Measurements from ENCODE around the gene IP6K1.
A peak's percentile ranks its signal among the peaks of the same experiment; 100 is the strongest.
"Not testable (repeated sequence)": the region's sequence is repeated elsewhere in the genome, so short reads cannot be mapped to it uniquely, and the experiment has no call there.

Gene IP6K1

DNA sequence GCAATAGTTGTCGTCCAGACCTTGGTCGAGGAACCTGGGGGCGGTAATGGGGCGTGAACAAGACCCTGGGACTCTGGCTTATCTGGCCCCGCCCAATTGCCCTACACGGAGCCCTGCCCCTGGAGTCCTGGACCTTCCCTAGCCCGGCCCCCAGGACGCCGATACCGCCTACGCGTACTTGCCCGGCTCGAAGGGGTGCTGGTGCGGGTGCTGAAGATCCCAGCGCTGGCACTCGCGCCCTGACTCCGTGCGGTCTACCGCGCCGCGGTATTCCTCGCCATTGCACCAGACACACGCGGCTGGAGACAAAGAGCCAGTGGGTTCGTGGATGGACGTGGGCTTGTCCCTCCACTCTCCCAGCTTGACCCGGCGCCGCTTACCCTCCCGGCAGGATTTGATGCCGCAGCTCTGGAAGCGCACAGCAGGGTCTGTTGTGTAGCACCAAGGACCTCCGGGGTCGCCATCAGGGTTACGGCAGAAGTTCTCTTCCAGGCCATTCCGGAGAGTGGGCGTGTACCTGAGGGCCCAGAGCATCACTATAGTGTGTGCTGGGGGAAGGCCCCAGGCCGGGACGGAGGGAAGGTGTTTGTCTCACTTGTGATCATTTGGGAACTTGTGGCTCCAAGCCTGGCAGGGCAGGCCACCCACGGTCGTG is 99.4 kb downstream of the IP6K1 start:
- not testable (repeated sequence) for H3K9me3 ChIP-seq (ENCODE audit: control insufficient read depth in 2 of 2, low read length in 2 of 2); H3K27me3 ChIP-seq (ENCODE audit: control insufficient read depth in 1 of 2, insufficient read depth in 2 of 2, low read length in 2 of 2); H3K9ac ChIP-seq (ENCODE audit: low read length in 2 of 2); H3K27ac ChIP-seq (ENCODE audit: low read length)
- Histone ChIP-seq H3K4me1 (ENCODE audit: control insufficient read depth, insufficient read depth, low read length) (peaks cover 26% of the 10 kb centered on the region), H3K36me3 (ENCODE audit: control insufficient read depth in 2 of 2, insufficient read depth in 2 of 2, low read length in 2 of 2) (peaks cover 16 to 18% of the 10 kb centered on the region in 2 donors), H3K4me3 (ENCODE audit: low read length in 2 of 2) (peak overlapping the region in 1 of 2 donors; percentile 35)

DNA sequence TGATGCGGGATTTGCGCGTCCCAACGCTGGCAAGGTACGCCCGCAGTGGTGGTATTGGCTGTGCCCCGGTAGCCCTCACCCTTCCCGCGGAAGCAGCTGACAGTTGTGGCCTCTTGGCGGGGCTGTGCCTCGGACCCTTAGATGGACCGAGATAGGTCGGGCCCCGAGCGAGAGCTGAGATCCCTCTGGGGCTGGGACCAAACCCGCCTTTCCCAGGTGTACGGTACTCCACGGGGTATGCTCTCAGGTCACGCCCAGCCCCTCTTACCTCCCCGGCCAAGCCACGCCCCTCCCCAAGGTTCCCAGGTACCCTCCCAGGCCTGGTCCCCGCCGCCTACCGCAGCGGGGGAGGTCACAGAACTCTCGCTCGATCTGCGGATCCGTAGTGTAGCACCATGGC is 100.0 kb downstream of the IP6K1 start:
- not testable (repeated sequence) for H3K9me3 ChIP-seq (ENCODE audit: control insufficient read depth in 2 of 2, low read length in 2 of 2); H3K27me3 ChIP-seq (ENCODE audit: control insufficient read depth in 1 of 2, insufficient read depth in 2 of 2, low read length in 2 of 2); H3K27ac ChIP-seq (ENCODE audit: low read length); H3K9ac ChIP-seq (ENCODE audit: low read length in 2 of 2)
- Histone ChIP-seq H3K4me3 (ENCODE audit: low read length in 2 of 2) (peak overlapping the region in 1 of 2 donors; percentile 35), H3K36me3 (ENCODE audit: control insufficient read depth in 2 of 2, insufficient read depth in 2 of 2, low read length in 2 of 2) (peaks cover 21 to 24% of the 10 kb centered on the region in 2 donors), H3K4me1 (ENCODE audit: control insufficient read depth, insufficient read depth, low read length) (peaks cover 26% of the 10 kb centered on the region)

- peaks cover 22% of the 10 kb centered on the region for H3K4me1 ChIP-seq (ENCODE audit: control insufficient read depth, insufficient read depth, low read length)
- H3K36me3 ChIP-seq (ENCODE audit: control insufficient read depth in 2 of 2, insufficient read depth in 2 of 2, low read length in 2 of 2), result peaks cover 22 to 28% of the 10 kb centered on the region in 2 donors
- H3K9ac ChIP-seq (ENCODE audit: low read length in 2 of 2); H3K4me3 ChIP-seq (ENCODE audit: low read length in 2 of 2); H3K27ac ChIP-seq (ENCODE audit: low read length); H3K9me3 ChIP-seq (ENCODE audit: control insufficient read depth in 2 of 2, low read length in 2 of 2); H3K27me3 ChIP-seq (ENCODE audit: control insufficient read depth in 1 of 2, insufficient read depth in 2 of 2, low read length in 2 of 2): not testable (repeated sequence)
Measured at GRCh38 chr3:49685846-49686245, 100.5 kb downstream of the IP6K1 start.

GRCh38 chr3:49685103-49685502 is 101.2 kb downstream of the IP6K1 start:
- Histone ChIP-seq H3K36me3 (ENCODE audit: control insufficient read depth in 2 of 2, insufficient read depth in 2 of 2, low read length in 2 of 2) (peaks cover 29 to 36% of the 10 kb centered on the region in 2 donors), H3K4me1 (ENCODE audit: control insufficient read depth, insufficient read depth, low read length) (peaks cover 15% of the 10 kb centered on the region)
- not testable (repeated sequence) for H3K27ac ChIP-seq (ENCODE audit: low read length); H3K4me3 ChIP-seq (ENCODE audit: low read length in 2 of 2); H3K9ac ChIP-seq (ENCODE audit: low read length in 2 of 2); H3K27me3 ChIP-seq (ENCODE audit: control insufficient read depth in 1 of 2, insufficient read depth in 2 of 2, low read length in 2 of 2); H3K9me3 ChIP-seq (ENCODE audit: control insufficient read depth in 2 of 2, low read length in 2 of 2)

- not testable (repeated sequence) for H3K27ac ChIP-seq (ENCODE audit: low read length); H3K4me3 ChIP-seq (ENCODE audit: low read length in 2 of 2); H3K9me3 ChIP-seq (ENCODE audit: control insufficient read depth in 2 of 2, low read length in 2 of 2); H3K9ac ChIP-seq (ENCODE audit: low read length in 2 of 2); H3K27me3 ChIP-seq (ENCODE audit: control insufficient read depth in 1 of 2, insufficient read depth in 2 of 2, low read length in 2 of 2)
- Histone ChIP-seq H3K4me1 (ENCODE audit: control insufficient read depth, insufficient read depth, low read length) (peaks cover 15% of the 10 kb centered on the region), H3K36me3 (ENCODE audit: control insufficient read depth in 2 of 2, insufficient read depth in 2 of 2, low read length in 2 of 2) (peaks cover 35 to 41% of the 10 kb centered on the region in 2 donors)
Measured at GRCh38 chr3:49684453-49684852, 101.9 kb downstream of the IP6K1 start.

DNA sequence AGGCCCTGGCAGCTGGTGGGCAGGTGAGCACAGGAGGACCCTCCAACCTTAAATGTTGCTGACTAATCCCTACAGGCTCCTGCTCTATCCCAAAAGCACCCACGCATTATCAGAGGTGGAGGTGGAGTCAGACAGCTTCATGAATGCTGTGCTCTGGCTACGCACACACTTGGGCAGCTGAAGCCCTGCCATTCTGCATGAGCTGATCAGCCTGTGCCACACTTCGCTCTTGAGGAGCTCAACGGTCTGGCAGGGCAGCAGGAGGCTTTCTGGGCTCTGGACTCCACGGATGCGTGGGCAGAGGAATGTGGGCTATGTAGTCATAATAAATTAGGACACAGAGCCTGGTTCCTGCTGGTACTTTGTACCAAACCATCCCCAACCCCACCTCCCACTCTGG is 103.2 kb downstream of the IP6K1 start:
- Histone ChIP-seq H3K36me3 (ENCODE audit: control insufficient read depth in 2 of 2, insufficient read depth in 2 of 2, low read length in 2 of 2) (peaks cover 47 to 54% of the 10 kb centered on the region in 2 donors), H3K9me3 (ENCODE audit: control insufficient read depth in 2 of 2, low read length in 2 of 2) (no peaks in the 10 kb centered on the region), H3K27ac (ENCODE audit: low read length) (no peak overlapping the region), H3K27me3 (ENCODE audit: control insufficient read depth in 1 of 2, insufficient read depth in 2 of 2, low read length in 2 of 2) (peaks cover 5 to 9% of the 10 kb centered on the region in 2 donors), H3K4me1 (ENCODE audit: control insufficient read depth, insufficient read depth, low read length) (peaks cover 8% of the 10 kb centered on the region), H3K4me3 (ENCODE audit: low read length in 2 of 2) (no peak overlapping the region), H3K9ac (ENCODE audit: low read length in 2 of 2) (no peak overlapping the region)

GRCh38 chr3:49681543-49681942 is 104.8 kb downstream of the IP6K1 start:
- no peak overlapping the region for H3K4me3 ChIP-seq (ENCODE audit: low read length in 2 of 2)
- peaks cover 61 to 69% of the 10 kb centered on the region in 2 donors for H3K36me3 ChIP-seq (ENCODE audit: control insufficient read depth in 2 of 2, insufficient read depth in 2 of 2, low read length in 2 of 2)
- H3K9ac ChIP-seq (ENCODE audit: low read length in 2 of 2), result no peak overlapping the region
- H3K27ac ChIP-seq (ENCODE audit: low read length), result no peak overlapping the region
- H3K4me1 ChIP-seq (ENCODE audit: control insufficient read depth, insufficient read depth, low read length), result peaks cover 4% of the 10 kb centered on the region
- H3K27me3 ChIP-seq (ENCODE audit: control insufficient read depth in 1 of 2, insufficient read depth in 2 of 2, low read length in 2 of 2), result peaks cover 0 to 2% of the 10 kb centered on the region in 2 donors
- H3K9me3 ChIP-seq (ENCODE audit: control insufficient read depth in 2 of 2, low read length in 2 of 2), result no peaks in the 10 kb centered on the region

GRCh38 chr3:49681232-49681522 is 105.2 kb downstream of the IP6K1 start:
- peaks cover 65 to 73% of the 10 kb centered on the region in 2 donors for H3K36me3 ChIP-seq (ENCODE audit: control insufficient read depth in 2 of 2, insufficient read depth in 2 of 2, low read length in 2 of 2)
- no peak overlapping the region for H3K27ac ChIP-seq (ENCODE audit: low read length)
- peaks cover under 1% of the 10 kb centered on the region for H3K4me1 ChIP-seq (ENCODE audit: control insufficient read depth, insufficient read depth, low read length)
- no peak overlapping the region for H3K4me3 ChIP-seq (ENCODE audit: low read length in 2 of 2)
- H3K27me3 ChIP-seq (ENCODE audit: control insufficient read depth in 1 of 2, insufficient read depth in 2 of 2, low read length in 2 of 2), result no peaks in the 10 kb centered on the region
- no peak overlapping the region for H3K9ac ChIP-seq (ENCODE audit: low read length in 2 of 2)
- no peaks in the 10 kb centered on the region for H3K9me3 ChIP-seq (ENCODE audit: control insufficient read depth in 2 of 2, low read length in 2 of 2)

DNA sequence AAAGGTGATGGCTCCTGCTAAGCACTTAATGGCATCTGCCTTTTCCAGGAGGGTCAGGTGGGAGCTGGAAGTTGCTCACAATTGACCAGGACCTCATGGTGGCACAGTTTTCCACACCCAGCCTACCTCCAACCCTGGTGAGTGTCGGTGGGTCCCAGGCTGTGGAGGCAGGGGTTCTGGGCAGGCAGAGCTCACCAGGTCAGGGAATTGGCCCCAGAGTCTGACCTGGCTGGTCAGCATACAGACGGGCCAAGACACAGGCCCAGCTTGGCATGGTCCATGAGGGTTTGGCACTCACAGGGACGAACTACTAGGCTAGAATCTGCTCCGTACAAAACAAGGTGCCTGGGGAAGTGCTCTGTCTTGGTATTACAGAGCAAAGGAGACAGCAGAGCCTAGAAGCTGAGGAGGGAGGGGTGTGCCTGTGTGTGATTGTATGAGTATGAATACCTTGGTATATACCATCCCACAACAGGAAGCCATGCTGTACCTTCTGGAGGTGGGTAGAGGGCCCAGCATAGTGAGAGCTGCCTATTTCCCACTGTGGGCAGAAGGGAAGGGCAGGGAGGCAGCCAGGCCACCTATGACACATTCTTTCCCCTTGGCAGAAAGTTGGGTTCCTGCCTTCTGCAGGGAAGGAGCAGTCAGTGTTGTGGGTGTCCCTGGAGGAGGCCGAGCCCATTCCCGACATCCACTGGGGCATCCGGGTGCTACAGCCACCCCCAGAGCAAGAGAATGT is 105.7 kb downstream of the IP6K1 start:
- Histone ChIP-seq H3K4me3 (ENCODE audit: low read length in 2 of 2) (no peak overlapping the region), H3K36me3 (ENCODE audit: control insufficient read depth in 2 of 2, insufficient read depth in 2 of 2, low read length in 2 of 2) (peaks cover 67 to 76% of the 10 kb centered on the region in 2 donors), H3K4me1 (ENCODE audit: control insufficient read depth, insufficient read depth, low read length) (no peaks in the 10 kb centered on the region), H3K9me3 (ENCODE audit: control insufficient read depth in 2 of 2, low read length in 2 of 2) (no peaks in the 10 kb centered on the region), H3K27me3 (ENCODE audit: control insufficient read depth in 1 of 2, insufficient read depth in 2 of 2, low read length in 2 of 2) (no peaks in the 10 kb centered on the region), H3K27ac (ENCODE audit: low read length) (no peak overlapping the region), H3K9ac (ENCODE audit: low read length in 2 of 2) (no peak overlapping the region)

DNA sequence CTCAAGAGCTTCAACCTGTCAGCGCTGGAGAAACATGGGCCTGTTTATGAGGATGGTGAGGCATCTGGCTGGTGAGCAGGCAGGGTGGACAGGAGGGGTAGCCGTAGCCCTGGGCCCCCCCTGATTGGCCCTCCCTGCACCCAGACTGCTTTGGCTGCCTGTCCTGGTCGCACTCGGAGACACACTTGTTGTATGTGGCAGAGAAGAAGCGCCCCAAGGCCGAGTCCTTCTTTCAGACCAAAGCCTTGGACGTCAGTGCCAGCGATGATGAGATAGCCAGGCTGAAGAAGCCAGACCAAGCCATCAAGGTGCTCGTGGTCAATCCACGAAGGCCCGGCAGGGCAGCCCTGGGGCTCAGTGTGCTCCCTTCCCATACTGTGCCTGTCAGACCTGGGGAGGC is 110.4 kb downstream of the IP6K1 start:
- peaks cover 45 to 49% of the 10 kb centered on the region in 2 donors for H3K36me3 ChIP-seq (ENCODE audit: control insufficient read depth in 2 of 2, insufficient read depth in 2 of 2, low read length in 2 of 2)
- H3K4me1 ChIP-seq (ENCODE audit: control insufficient read depth, insufficient read depth, low read length), result peaks cover 19% of the 10 kb centered on the region
- H3K9me3 ChIP-seq (ENCODE audit: control insufficient read depth in 2 of 2, low read length in 2 of 2), result no peaks in the 10 kb centered on the region
- H3K9ac ChIP-seq (ENCODE audit: low read length in 2 of 2), result no peak overlapping the region
- H3K27ac ChIP-seq (ENCODE audit: low read length), result no peak overlapping the region
- H3K4me3 ChIP-seq (ENCODE audit: low read length in 2 of 2), result no peak overlapping the region
- no peaks in the 10 kb centered on the region for H3K27me3 ChIP-seq (ENCODE audit: control insufficient read depth in 1 of 2, insufficient read depth in 2 of 2, low read length in 2 of 2)

DNA sequence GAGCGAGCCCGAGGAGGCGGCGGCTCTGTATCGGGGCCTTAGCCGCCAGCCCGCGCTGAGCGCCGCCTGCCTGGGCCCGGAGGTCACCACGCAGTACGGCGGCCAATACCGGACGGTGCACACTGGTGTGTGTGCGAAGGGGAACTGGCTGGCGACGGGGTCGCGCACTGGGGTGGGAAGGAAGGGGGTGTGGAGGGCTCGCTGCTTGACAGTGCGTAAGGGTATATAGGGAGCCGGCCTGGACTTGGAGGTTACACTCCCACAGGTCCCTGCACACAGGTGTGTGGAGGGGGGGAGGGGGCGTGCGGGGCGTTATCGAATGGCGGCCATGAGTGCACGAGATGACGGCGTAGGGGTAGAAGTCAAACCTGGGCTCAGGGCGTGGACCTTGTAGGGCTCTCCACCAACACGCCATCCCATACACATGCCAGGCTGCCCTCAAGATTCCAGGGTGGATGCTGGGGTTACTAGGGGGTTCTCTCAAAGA is 111.8 kb downstream of the IP6K1 start:
- Histone ChIP-seq H3K27ac (ENCODE audit: low read length) (no peak overlapping the region), H3K9me3 (ENCODE audit: control insufficient read depth in 2 of 2, low read length in 2 of 2) (no peaks in the 10 kb centered on the region), H3K9ac (ENCODE audit: low read length in 2 of 2) (peak overlapping the region; percentile 73 to 75), H3K36me3 (ENCODE audit: control insufficient read depth in 2 of 2, insufficient read depth in 2 of 2, low read length in 2 of 2) (peaks cover 33 to 36% of the 10 kb centered on the region in 2 donors), H3K4me1 (ENCODE audit: control insufficient read depth, insufficient read depth, low read length) (peaks cover 19% of the 10 kb centered on the region), H3K4me3 (ENCODE audit: low read length in 2 of 2) (peak overlapping the region; percentile 79 to 88), H3K27me3 (ENCODE audit: control insufficient read depth in 1 of 2, insufficient read depth in 2 of 2, low read length in 2 of 2) (peaks cover 0 to under 1% of the 10 kb centered on the region in 2 donors)

Measured in stomach smooth muscle (tissue), 2 donors.